Brain microvascular endothelial cell (primary cell): ENCODE data around the gene NUBPL.

ENCODE experiments used
- DNase-seq: peaks from one replicate; pipeline ENCODE4 v3.0.0-alpha.2; 2020
- H3K27ac ChIP-seq: fragments of 250-450 bp; sonication (Bioruptor Pico); 2 replicates; pipeline ENCODE4 v1.5.1; 2020; ENCODE audit warnings: mild to moderate bottlenecking, moderate library complexity
- H3K27me3 ChIP-seq: fragments of 250-450 bp; sonication (Bioruptor Pico); replicated peaks from 2 replicates; pipeline ENCODE4 v1.5.1; 2020; ENCODE audit warnings: mild to moderate bottlenecking
- H3K36me3 ChIP-seq: fragments of 250-450 bp; sonication (Bioruptor Pico); replicated peaks from 2 replicates; pipeline ENCODE4 v1.5.1; 2020; ENCODE audit warnings: mild to moderate bottlenecking
- H3K4me3 ChIP-seq: 2 replicates; pipeline ENCODE4 v1.5.1; 2011; ENCODE audit warnings: low read depth, mild to moderate bottlenecking, control low read depth, low read length, moderate library complexity
- CTCF ChIP-seq: IDR thresholded peaks from 2 replicates; pipeline ENCODE4 v1.5.1; 2011; ENCODE audit warnings: low read depth, mild to moderate bottlenecking, moderate library complexity, low read length, control low read depth, inconsistent platforms; ENCODE audit errors: missing control alignments
- in situ Hi-C: cut with HindIII; loops from 2 replicates; pipeline ENCODE4 v1.10.0; 2017; ENCODE audit warnings: low sequenced_read_pairs, low pct_ligation_motif_present

NUBPL gene

GRCh38 chr14:31549817-31550216, 11.4 kb upstream of the NUBPL start:
- TF ChIP-seq CTCF = no peak
- no peaks in the 10 kb centered on the region for H3K27me3 ChIP-seq
- no peak overlapping the region for H3K27ac ChIP-seq
- in situ Hi-C loops = no loop called here
- H3K36me3 ChIP-seq = no peaks in the 10 kb centered on the region
- no peak overlapping the region for H3K4me3 ChIP-seq
- no peak for DNase-seq

- Histone ChIP-seq H3K4me3 (no peak overlapping the region), H3K36me3 (no peaks in the 10 kb centered on the region), H3K27ac (no peak overlapping the region), H3K27me3 (no peaks in the 10 kb centered on the region)
- no peak for DNase-seq
- TF ChIP-seq CTCF = no peak
- in situ Hi-C loops = no loop called here
These were observed 10.6 kb upstream of the NUBPL start for GRCh38 chr14:31550589-31550988.

- Histone ChIP-seq H3K27me3 (no peaks in the 10 kb centered on the region), H3K27ac (no peak overlapping the region), H3K4me3 (no peak overlapping the region), H3K36me3 (no peaks in the 10 kb centered on the region)
- TF ChIP-seq CTCF = no peak
- no peak for DNase-seq
- in situ Hi-C loops = no loop called here
These were observed 5.0 kb upstream of the NUBPL start for GRCh38 chr14:31556191-31556590.

- no peaks in the 10 kb centered on the region for H3K36me3 ChIP-seq
- no peak for TF ChIP-seq CTCF
- in situ Hi-C loops = no loop called here
- no peaks in the 10 kb centered on the region for H3K27me3 ChIP-seq
- DNase-seq = no peak
- no peak overlapping the region for H3K4me3 ChIP-seq
- H3K27ac ChIP-seq = no peak overlapping the region
These were observed 1.3 kb upstream of the NUBPL start for GRCh38 chr14:31559939-31560338.

GRCh38 chr14:31560759-31561154, 447 bp upstream of the NUBPL start:
- TF ChIP-seq CTCF = no peak
- DNase-seq = no peak
- Histone ChIP-seq H3K4me3 (peak overlapping the region; percentile 93), H3K36me3 (no peaks in the 10 kb centered on the region), H3K27ac (peak overlapping the region; percentile 83), H3K27me3 (no peaks in the 10 kb centered on the region)
- in situ Hi-C loops = no loop called here

- no peak for TF ChIP-seq CTCF
- H3K27me3 ChIP-seq = no peaks in the 10 kb centered on the region
- H3K27ac ChIP-seq = no peak overlapping the region
- H3K4me3 ChIP-seq = no peak overlapping the region
- in situ Hi-C loops = no loop called here
- H3K36me3 ChIP-seq = no peaks in the 10 kb centered on the region
- DNase-seq = no peak
These were observed 3.0 kb downstream of the NUBPL start for GRCh38 chr14:31564194-31564593.
